GM23338 (cell line): ENCODE measurements around the gene USH1G. TPM values are rescaled to one million over a fixed set of nuclear protein-coding genes. Genes with fewer than 3 reads are reported as not detected.

Experiments used
- ATAC-seq: fragments of 200-7000 bp; cut with Tn5 transposase; 3 replicates; pipeline ENCODE4 v1.9.1; 2020
- DNase-seq: peaks from one replicate; pipeline ENCODE4 v3.0.0-alpha.2; 2015; ENCODE audit warnings: low spot score
- H2AFZ ChIP-seq: fragments of 200-600 bp; sonication (generic); 2 replicates; pipeline ENCODE4 v1.8.0; 2016; ENCODE audit warnings: antibody characterized with exemption, mild to moderate bottlenecking, moderate library complexity
- H3F3A ChIP-seq: fragments of 200-600 bp; sonication (generic); replicated peaks from 2 replicates; pipeline ENCODE4 v1.8.0; 2017; ENCODE audit warnings: antibody characterized with exemption, mixed run types, low read depth
- H3K27ac ChIP-seq: fragments of 200-600 bp; sonication (generic); 2 replicates; pipeline ENCODE4 v1.6.1; 2016; ENCODE audit warnings: low read depth
- H3K27me3 ChIP-seq: fragments of 200-600 bp; sonication (generic); 2 replicates; pipeline ENCODE4 v1.8.0; 2016; ENCODE audit warnings: mild to moderate bottlenecking, mixed run types, moderate library complexity; ENCODE audit not compliant: insufficient read depth
- H3K36me3 ChIP-seq: fragments of 200-600 bp; sonication (generic); 2 replicates; pipeline ENCODE4 v1.8.0; 2016; ENCODE audit warnings: mild to moderate bottlenecking; ENCODE audit not compliant: insufficient read depth
- H3K4me1 ChIP-seq: fragments of 200-600 bp; sonication (generic); 2 replicates; pipeline ENCODE4 v1.8.0; 2016; ENCODE audit warnings: mild to moderate bottlenecking, moderate library complexity; ENCODE audit not compliant: insufficient read depth
- H3K4me2 ChIP-seq: fragments of 200-600 bp; sonication (generic); 2 replicates; pipeline ENCODE4 v1.7.1; 2017; ENCODE audit warnings: mixed run types
- H3K4me3 ChIP-seq: fragments of 200-600 bp; sonication (generic); 2 replicates; pipeline ENCODE4 v1.6.1; 2016; ENCODE audit warnings: mixed run types
- H3K79me2 ChIP-seq: fragments of 200-600 bp; sonication (generic); replicated peaks from 2 replicates; pipeline ENCODE4 v1.8.0; 2017; ENCODE audit warnings: mild to moderate bottlenecking; ENCODE audit not compliant: insufficient read depth
- H3K9me2 ChIP-seq: fragments of 200-600 bp; sonication (generic); 2 replicates; pipeline ENCODE4 v1.8.0; 2017; ENCODE audit not compliant: insufficient read depth
- H4K20me1 ChIP-seq: fragments of 200-600 bp; sonication (generic); replicated peaks from 2 replicates; pipeline ENCODE4 v1.8.0; 2017; ENCODE audit warnings: mild to moderate bottlenecking; ENCODE audit not compliant: insufficient read depth
- H3K27ac Mint-ChIP-seq: 2 replicates; pipeline ENCODE4 v1.8.0; 2020; ENCODE audit warnings: inconsistent platforms, mild to moderate bottlenecking, moderate library complexity, mixed read lengths
- H3K27me3 Mint-ChIP-seq: 3 replicates; pipeline ENCODE4 v1.8.0; 2022; ENCODE audit warnings: low read depth, mild to moderate bottlenecking, moderate library complexity, mixed read lengths, inconsistent platforms; ENCODE audit not compliant: insufficient read depth, poor library complexity
- H3K36me3 Mint-ChIP-seq: 3 replicates; pipeline ENCODE4 v1.8.0; 2021; ENCODE audit warnings: low read depth, mild to moderate bottlenecking, inconsistent platforms, moderate library complexity, mixed read lengths
- H3K4me1 Mint-ChIP-seq: 3 replicates; pipeline ENCODE4 v1.8.0; 2020; ENCODE audit warnings: mild to moderate bottlenecking, inconsistent platforms, mixed read lengths
- H3K4me3 Mint-ChIP-seq: 3 replicates; pipeline ENCODE4 v1.8.0; 2021; ENCODE audit warnings: moderate library complexity, mild to moderate bottlenecking, inconsistent platforms, mixed read lengths
- H3K9me3 Mint-ChIP-seq: 3 replicates; pipeline ENCODE4 v1.8.0; 2020; ENCODE audit warnings: moderate library complexity, mild to moderate bottlenecking, inconsistent platforms, mixed read lengths
- CTCF ChIP-seq, 2 experiments: fragments of 200-600 bp in 1 of 2; sonication (generic) in 1 of 2; conservative IDR thresholded peaks; 2 replicates each; pipeline versions ENCODE4 v1.5.1 to v1.6.1; 2016 to 2017; ENCODE audit warnings: antibody characterized with exemption in 2 of 2, low read depth in 2 of 2, mild to moderate bottlenecking in 2 of 2, moderate library complexity in 1 of 2
- ETS1 ChIP-seq: IDR thresholded peaks from 2 replicates; pipeline ENCODE4 v1.6.1; 2016; ENCODE audit warnings: antibody characterized with exemption
- polyA plus RNA-seq: library from polyadenylated mRNA; unstranded; fragments of >200 nt; fragmentation: Nextera tagmentation; extraction: Ambion mirVana; gene quantifications from 2 replicates; pipeline ENCODE4 v1.2.1, GENCODE V29; 2016
- total RNA-seq: library from RNA; depleted of rRNA; stranded (reverse); fragments of >200 nt; shearing (Covaris generic); gene quantifications from 2 replicates; pipeline ENCODE4 v1.2.3, GENCODE V29; 2014

USH1G gene
- total and polyA plus RNA-seq, 2 experiments from 2014 or later, result 0.34 to 1.7 TPM

DNA sequence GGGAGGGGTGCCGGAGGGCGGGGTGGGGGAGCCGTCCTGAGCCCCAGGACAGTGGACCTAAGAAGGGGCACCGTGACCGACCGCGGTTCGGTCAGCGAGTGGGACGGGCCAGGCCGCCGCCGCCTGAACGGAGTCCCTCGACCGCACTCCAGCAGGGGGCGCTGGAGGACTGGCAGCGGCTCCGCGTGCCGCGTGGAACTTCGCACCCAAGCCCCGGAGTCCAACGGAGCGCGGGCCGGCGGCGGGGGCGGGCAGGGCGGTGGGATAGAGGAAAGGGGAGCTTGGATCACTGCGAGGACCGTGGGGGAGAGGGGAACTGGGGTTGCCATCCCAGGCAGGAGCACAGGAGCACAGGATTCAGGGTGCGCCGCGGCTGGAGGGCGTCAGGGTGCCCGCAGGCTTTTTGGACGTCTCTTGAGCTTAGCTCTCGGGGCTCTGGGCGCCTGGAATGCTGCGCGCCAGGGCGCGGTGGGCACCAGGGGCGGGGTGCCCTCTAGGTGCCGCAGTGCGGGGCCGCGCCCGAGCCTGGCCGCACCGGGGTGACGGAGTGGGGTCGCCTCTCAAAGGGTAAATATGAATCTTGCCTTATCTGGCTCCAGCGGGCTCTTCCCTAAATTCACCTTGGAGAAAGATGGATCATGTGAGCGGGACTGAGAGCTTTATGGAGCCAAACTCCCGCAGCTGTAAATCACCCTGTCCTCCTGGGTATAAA is 639 bp upstream of the USH1G start:
- no peak overlapping the region for H3K27ac Mint-ChIP-seq
- no peaks in the 10 kb centered on the region for H4K20me1 ChIP-seq
- DNase-seq, result peak; percentile 66
- H3K4me3 ChIP-seq, result peak overlapping the region; percentile 61
- H3K79me2 ChIP-seq, result no peaks in the 10 kb centered on the region
- H3K4me1 ChIP-seq, result peaks cover 16% of the 10 kb centered on the region
- H3K4me3 Mint-ChIP-seq, result peak overlapping the region; percentile 70
- H3K36me3 Mint-ChIP-seq, result no peaks in the 10 kb centered on the region
- H3K9me2 ChIP-seq, result no peaks in the 10 kb centered on the region
- peak; percentile 43 for ATAC-seq
- peak overlapping the region; percentile 86 for H2AFZ ChIP-seq
- no peaks in the 10 kb centered on the region for H3K9me3 Mint-ChIP-seq
- peaks cover 64% of the 10 kb centered on the region for H3K27me3 Mint-ChIP-seq
- TF ChIP-seq CTCF (conservative IDR thresholded peaks at IDR 0.05; ENCODE audit: low read depth in 2 of 2), result peak; percentile 69 to 84
- no peak for TF ChIP-seq ETS1
- peaks cover 80% of the 10 kb centered on the region for H3K27me3 ChIP-seq
- peaks cover 7% of the 10 kb centered on the region for H3K4me1 Mint-ChIP-seq
- H3K36me3 ChIP-seq, result no peaks in the 10 kb centered on the region
- no peaks in the 10 kb centered on the region for H3F3A ChIP-seq
- no peak overlapping the region for H3K27ac ChIP-seq
- H3K4me2 ChIP-seq, result peak overlapping the region; percentile 93

- Histone ChIP-seq H3K27ac (no peak overlapping the region), H3K4me3 (no peak overlapping the region), H3K4me2 (no peak overlapping the region), H3K9me2 (no peaks in the 10 kb centered on the region), H3K27me3 (peaks cover 65% of the 10 kb centered on the region), H3K36me3 (no peaks in the 10 kb centered on the region), H3F3A (no peaks in the 10 kb centered on the region), H3K4me1 (peaks cover 16% of the 10 kb centered on the region), H4K20me1 (no peaks in the 10 kb centered on the region), H2AFZ (no peak overlapping the region), H3K79me2 (no peaks in the 10 kb centered on the region)
- no peak for ATAC-seq
- peaks cover 7% of the 10 kb centered on the region for H3K4me1 Mint-ChIP-seq
- no peak for DNase-seq
- TF ChIP-seq ETS1 (no peak), CTCF (conservative IDR thresholded peaks at IDR 0.05; ENCODE audit: low read depth in 2 of 2) (no peak)
- no peaks in the 10 kb centered on the region for H3K36me3 Mint-ChIP-seq
- H3K4me3 Mint-ChIP-seq, result peak overlapping the region; percentile 66
- H3K27ac Mint-ChIP-seq, result no peak overlapping the region
- H3K9me3 Mint-ChIP-seq, result no peaks in the 10 kb centered on the region
- peaks cover 55% of the 10 kb centered on the region for H3K27me3 Mint-ChIP-seq
These were observed 883 bp downstream of the USH1G start for GRCh38 chr17:74922172-74922571.
